GM18868 (cell line): ENCODE data around the gene UCK2.

Experiments used
- ATAC-seq: cut with Tn5 transposase; IDR thresholded peaks from one replicate; pipeline ENCODE4 v1.9.1; 2021; ENCODE audit warnings: mild to moderate bottlenecking, moderate library complexity; ENCODE audit not compliant: unreplicated experiment

UCK2 gene

GRCh38 chr1:165877411-165877810 is 50.0 kb downstream of the UCK2 start:
- no peak for ATAC-seq

GRCh38 chr1:165877940-165878556 is 50.6 kb downstream of the UCK2 start:
- ATAC-seq: peak; percentile 76

GRCh38 chr1:165879946-165880345 is 52.5 kb downstream of the UCK2 start:
- ATAC-seq: no peak

- no peak for ATAC-seq
Measured at GRCh38 chr1:165880993-165881392, 53.6 kb downstream of the UCK2 start.

GRCh38 chr1:165882168-165882837 is 54.9 kb downstream of the UCK2 start:
- no peak for ATAC-seq

GRCh38 chr1:165883056-165883455 is 55.6 kb downstream of the UCK2 start:
- ATAC-seq: no peak

- ATAC-seq: peak; percentile 5
Measured at GRCh38 chr1:165884009-165884689, 56.7 kb downstream of the UCK2 start.

- ATAC-seq: peak; percentile 53
Measured at GRCh38 chr1:165884690-165885304, 57.4 kb downstream of the UCK2 start.

- ATAC-seq: no peak
Measured at GRCh38 chr1:165885305-165885694, 57.9 kb downstream of the UCK2 start.

GRCh38 chr1:165886193-165886592 is 58.8 kb downstream of the UCK2 start:
- ATAC-seq: no peak

- no peak for ATAC-seq
Measured at GRCh38 chr1:165886983-165887382, 59.6 kb downstream of the UCK2 start.

GRCh38 chr1:165887877-165888551 is 60.6 kb downstream of the UCK2 start:
- ATAC-seq: no peak

- no peak for ATAC-seq
Measured at GRCh38 chr1:165888552-165888920, 61.1 kb downstream of the UCK2 start.

- no peak for ATAC-seq
Measured at GRCh38 chr1:165890684-165891083, 63.3 kb downstream of the UCK2 start.

- no peak for ATAC-seq
Measured at GRCh38 chr1:165891111-165891860, 63.9 kb downstream of the UCK2 start.

- ATAC-seq: no peak
Measured at GRCh38 chr1:165892935-165893334, 65.5 kb downstream of the UCK2 start.

- no peak for ATAC-seq
Measured at GRCh38 chr1:165893507-165893906, 66.1 kb downstream of the UCK2 start.

GRCh38 chr1:165894591-165894990 is 67.2 kb downstream of the UCK2 start:
- no peak for ATAC-seq

- no peak for ATAC-seq
Measured at GRCh38 chr1:165895451-165895871, 68.0 kb downstream of the UCK2 start.

GRCh38 chr1:165896277-165896676 is 68.9 kb downstream of the UCK2 start:
- no peak for ATAC-seq
